TTC549 (cell line): ENCODE measurements around the gene RBM45.
"Not testable (repeated sequence)": the region's sequence is repeated elsewhere in the genome, so short reads cannot be mapped to it uniquely, and the experiment has no call there.

Experiments
- FAIRE-seq: peaks from 2 replicates; lab custom pipeline; 2012; peaks lifted over from hg19 to GRCh38; lab: Jason Lieb, UNC

Gene RBM45

GRCh38 chr2:178108176-178108575 lies 4.1 kb upstream of the RBM45 start:
- FAIRE-seq: no peak

DNA sequence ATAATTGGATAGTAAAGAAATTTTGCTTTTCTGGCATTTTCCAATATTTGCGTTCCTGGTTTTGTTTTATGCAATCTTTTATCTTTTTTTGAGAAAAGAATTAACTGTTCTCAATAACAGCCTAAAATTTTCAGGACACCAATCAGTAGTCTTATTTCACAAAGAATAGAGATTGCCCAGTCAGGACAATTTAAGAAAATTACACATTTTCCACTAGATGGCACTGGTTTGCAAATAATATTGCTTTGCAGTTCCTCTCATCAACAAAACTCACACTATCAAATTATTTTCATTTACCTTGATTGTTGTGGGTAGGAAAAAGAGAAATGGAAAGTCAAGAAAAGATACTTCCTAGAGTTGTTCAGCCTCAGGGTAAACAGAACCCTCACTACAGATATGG lies 2.4 kb upstream of the RBM45 start:
- FAIRE-seq: peak; percentile 95

DNA sequence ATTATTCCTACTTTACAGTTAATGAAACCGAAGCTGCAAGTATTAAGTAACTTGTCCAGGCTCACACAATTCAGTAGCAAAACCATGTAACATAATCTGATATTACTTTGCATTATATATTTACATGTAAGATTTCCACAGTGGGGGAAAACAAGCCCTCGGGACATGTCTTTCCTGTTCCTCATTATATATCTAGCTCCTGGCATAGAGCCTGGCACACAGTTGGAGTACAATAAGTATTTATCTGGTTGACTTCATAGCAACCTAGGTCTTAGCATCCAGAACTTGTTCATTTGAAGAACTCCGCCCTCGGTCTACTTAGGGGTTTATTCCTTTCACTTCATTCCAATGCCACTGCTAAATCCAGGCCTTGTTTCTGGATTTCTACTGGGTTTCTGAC lies 1.6 kb upstream of the RBM45 start:
- no peak for FAIRE-seq

- no peak for FAIRE-seq
Observed at GRCh38 chr2:178111743-178112142, 494 bp upstream of the RBM45 start.

DNA sequence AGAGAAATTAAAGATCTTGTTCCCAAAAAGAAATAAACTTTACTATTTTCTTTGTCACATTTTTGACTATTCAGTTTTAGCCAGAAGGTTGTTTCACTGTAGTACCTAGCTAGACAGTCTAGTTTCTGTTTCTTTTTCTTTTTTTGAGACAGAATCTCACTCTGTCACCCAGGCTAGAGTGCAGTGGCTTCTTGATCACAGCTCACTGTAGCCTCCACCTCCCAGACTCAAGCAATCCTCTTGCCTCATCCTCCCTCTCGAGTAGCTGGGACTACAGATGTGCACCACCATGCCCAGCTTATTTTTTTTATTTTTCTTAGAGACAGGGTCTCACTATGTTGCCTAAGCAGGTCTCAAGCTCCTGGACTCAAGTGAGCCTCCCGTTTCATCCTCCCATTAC lies 2.2 kb downstream of the RBM45 start:
- no peak for FAIRE-seq

DNA sequence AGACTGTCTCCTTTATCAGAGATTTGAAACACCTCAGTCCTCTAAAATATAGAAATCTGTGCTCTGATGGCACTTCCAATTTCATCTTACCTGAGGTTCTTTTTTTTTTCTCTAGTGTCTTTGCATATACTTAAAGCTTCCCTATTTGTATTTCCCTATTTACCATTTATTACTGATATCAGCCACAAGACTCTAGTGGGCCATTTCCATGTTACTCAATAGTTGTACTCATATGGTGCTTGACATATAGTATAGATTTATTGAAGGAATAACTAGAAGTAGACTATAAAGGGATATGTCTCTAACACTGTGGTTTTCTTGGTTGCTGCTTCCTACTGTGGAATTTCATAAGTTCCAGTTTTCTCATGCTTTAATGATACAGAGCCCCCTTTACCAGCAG lies 3.0 kb downstream of the RBM45 start:
- FAIRE-seq: no peak

DNA sequence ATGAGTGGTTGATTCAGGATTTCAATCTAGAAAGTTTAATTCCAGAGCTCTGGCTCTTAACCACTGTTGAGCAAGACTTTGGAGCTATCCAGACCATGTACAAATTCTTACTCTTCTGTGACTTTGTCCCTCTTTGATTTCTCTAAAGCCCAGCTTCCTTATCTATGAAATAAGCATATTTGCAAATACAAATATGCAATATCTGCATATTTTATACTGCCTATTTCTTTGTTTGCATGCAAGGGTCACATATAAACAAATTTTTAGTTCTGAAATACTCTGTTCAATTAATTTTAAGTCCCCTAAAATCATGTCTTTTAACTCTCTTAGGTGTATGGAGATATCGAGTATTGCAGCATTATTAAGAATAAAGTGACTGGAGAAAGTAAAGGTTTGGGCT lies 5.5 kb downstream of the RBM45 start:
- no peak for FAIRE-seq

DNA sequence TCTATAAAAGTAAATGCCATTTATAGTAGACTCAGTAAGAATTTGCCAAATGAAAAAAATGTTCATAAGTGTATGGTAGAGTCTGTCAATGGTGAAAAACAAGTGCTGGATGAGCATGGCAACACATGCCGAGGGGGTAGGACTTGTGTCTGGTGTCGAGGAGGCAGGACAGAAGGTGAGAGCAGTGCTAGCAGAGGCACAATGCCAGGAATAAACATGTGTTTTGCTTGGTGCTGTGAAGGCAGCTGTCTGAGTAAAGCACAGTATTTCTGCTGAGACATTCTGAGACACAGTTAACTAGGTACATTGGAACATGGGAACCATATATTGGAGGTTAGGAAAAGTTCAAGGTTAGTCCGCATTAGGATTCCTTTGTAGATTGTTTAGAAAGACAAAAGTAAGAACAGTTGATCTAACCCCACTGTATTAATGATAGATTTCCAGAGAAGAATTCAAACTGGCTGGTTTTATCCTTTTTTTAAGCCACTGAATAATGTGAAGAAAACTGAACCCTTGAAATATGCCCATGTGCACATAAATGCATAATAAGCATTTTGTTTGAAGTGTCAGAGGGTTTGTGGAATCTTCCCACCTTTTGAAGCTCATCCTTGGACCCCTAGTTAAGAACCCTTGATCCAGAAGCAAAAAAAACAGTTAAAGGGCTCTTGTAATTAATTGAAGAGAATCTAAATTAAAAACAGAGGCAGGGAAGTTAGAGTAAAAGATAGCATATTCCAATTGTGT lies 7.1 kb downstream of the RBM45 start:
- no peak for FAIRE-seq

DNA sequence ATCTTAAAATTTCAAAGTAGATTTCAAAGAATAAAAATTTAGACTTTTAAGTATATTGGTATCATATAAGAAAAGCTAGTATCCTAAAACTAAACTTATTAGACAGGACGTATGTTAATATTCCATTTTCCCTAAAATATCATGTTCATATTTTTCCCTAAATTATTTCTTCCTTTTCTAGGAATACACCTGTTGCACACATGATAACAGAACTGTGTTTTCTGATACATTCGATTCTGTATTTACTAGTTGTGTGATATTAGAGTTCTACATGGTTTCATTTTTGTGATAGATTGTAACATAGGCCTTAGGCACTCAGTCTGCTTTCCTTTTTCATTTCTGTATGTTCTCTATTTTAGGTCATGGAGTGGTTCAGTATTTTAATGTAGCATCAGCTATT lies 10.9 kb downstream of the RBM45 start:
- FAIRE-seq: no peak

DNA sequence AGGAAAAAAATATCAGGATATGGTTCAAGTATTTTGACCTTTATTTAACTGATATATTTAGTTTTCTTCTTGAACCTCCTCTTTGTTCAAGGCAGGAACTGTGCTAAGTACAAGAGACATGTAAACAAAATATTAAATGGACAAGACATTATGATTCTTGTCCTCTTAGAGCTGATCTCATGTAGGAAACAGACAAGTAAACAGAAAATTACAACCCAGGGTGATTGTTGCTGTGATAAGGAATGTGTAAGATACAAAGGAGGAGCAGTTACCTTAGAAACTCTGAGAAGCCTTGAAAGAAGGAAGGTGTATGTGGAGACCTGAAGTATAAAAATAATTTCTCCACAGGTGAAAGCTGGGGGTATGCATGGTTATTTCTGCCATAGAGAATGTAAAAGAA lies 12.9 kb downstream of the RBM45 start:
- FAIRE-seq: no peak

DNA sequence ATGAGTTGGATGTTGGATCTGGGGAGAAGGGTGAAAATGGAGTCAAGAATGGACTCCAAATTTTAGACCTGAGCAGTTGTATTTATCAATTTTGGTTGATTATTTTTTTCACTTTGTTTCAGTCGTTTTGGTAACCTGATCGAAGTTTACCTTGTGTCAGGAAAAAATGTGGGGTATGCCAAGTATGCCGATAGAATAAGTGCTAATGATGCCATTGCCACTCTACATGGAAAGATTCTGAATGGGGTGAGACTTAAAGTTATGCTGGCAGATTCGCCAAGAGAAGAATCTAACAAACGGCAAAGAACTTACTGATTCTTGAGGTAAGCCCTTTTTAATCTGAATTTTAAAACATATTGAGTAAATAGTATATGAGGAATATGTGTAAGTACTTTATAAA lies 13.6 kb downstream of the RBM45 start:
- no peak for FAIRE-seq

- FAIRE-seq: no peak
Observed at GRCh38 chr2:178128836-178129630, 16.8 kb downstream of the RBM45 start.

GRCh38 chr2:178136321-178137025 lies 24.2 kb downstream of the RBM45 start:
- FAIRE-seq: no peak

GRCh38 chr2:178142274-178143065 lies 30.2 kb downstream of the RBM45 start:
- FAIRE-seq: no peak

DNA sequence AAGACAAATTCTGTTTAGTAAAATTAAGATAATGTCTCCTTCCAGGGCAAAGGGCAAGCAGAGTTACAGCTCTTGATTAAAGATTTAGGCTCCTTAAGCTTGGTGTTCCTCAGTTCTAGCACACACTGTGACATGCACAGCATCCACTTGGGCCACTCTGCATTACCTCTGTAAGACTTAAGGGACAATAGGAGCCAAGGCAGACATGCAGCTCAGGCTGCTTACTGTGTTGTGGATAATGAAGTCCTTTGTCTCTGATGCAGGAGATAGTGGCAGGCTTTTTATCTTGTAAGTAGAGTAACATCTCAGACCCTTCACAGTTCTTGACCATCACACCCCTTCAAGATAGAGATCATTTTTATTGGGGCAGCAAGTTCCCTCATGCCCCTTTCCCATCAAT lies 31.2 kb downstream of the RBM45 start:
- no peak for FAIRE-seq

DNA sequence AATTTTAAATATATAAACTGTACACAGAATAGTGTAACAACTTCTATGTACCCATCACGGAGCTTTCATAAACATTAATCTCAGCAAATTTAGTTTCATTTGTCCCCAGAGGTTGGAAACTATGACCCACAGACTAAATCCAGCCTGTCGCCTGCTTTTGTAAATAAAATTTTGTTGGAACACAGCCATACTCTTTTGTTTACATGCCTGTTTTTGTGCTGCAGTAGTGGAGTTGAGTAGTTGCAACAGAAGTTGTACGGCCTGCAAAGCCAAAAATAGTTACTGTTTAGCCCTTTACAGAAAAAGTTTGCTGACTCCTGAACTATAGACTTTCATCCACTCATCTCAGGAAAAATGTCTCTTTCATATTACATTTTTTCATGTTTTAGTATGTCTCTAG lies 39.8 kb downstream of the RBM45 start:
- FAIRE-seq: no peak

- no peak for FAIRE-seq
Observed at GRCh38 chr2:178152542-178152941, 40.3 kb downstream of the RBM45 start.

GRCh38 chr2:178152977-178153376 lies 40.7 kb downstream of the RBM45 start:
- no peak for FAIRE-seq

- FAIRE-seq: not testable (repeated sequence)
Observed at GRCh38 chr2:178153878-178154277, 41.6 kb downstream of the RBM45 start.

DNA sequence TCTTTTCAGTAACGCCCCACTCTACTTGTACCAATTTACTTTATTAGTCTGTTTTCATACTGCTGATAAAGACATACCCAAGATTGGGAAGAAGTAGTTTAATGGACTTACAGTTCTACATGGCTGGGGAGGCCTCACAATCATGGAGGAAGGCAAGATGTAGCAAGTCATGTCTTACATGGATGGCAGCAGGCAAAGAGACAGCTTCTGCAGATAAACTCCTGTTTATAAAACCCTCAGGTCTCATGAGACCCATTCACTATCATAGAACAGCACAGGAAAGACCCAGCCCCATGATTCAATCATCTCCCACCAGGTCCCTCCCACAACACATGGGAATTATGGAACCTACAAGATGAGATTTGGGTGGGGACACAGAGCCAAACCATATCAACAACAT lies 43.3 kb downstream of the RBM45 start:
- FAIRE-seq: no peak

DNA sequence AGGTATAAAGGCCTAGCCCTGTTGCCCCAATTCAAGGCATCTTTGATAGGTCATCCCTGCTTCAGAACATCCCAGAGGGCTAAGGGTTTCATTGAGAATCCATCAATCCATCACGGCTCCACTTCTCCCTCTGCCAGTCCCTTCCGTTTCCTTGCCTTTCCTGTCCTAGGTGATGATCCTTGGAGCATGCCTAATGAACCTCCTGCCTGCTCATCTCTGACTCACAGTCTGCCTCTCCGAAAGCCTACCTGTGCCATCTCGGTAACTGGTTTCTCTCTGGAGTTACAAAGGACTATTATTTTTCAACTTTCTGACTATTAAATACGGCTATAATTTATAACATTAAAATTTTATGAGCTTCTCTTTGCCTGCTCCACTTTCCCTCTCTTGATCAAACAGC lies 45.3 kb downstream of the RBM45 start:
- FAIRE-seq: no peak

DNA sequence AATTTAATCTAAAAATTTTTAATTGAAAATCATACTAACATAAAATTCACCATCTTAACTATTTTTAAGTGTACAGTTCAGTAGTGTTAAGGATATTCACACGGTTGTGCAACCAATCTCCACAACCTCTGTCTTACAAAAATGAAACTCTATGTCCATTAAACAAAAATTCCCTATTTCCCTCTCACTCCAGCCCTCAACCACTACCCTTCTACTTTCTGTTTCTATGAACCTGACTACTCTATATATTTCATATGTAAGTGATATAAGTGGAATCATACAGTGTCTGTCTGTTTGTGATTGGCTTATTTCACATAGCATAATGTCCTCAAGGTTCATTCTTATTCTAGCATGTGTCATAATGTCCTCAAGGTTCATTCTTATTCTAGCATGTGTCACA lies 47.7 kb downstream of the RBM45 start:
- no peak for FAIRE-seq
